ENCODE results near the gene TRAPPC5. TPM values are rescaled to one million over a fixed set of nuclear protein-coding genes. Genes with fewer than 3 reads are reported as not detected.

Gene TRAPPC5
- total RNA-seq, 6 experiments from 2014 or later: 41.7 to 66.5 (median 52.0) TPM

GRCh38 chr19:7694499-7694898, 13.9 kb downstream of the TRAPPC5 start:
- intact Hi-C loops (cut with DNase I): no loop called here
- Histone ChIP-seq H3K27ac (no peak overlapping the region), H3K27me3 (no peaks in the 10 kb centered on the region), H3K9me3 (no peaks in the 10 kb centered on the region), H3K36me3 (no peaks in the 10 kb centered on the region), H3K4me1 (no peaks in the 10 kb centered on the region), H3K4me3 (no peak overlapping the region)
- WGBS (ENCODE audit: insufficient coverage, low coverage, low lambda C conversion rate, missing lambda C conversion rate): 20% methylated on average over 1 of the region's 4 CpGs
- TF ChIP-seq POLR2A (IDR thresholded peaks at IDR 0.05): no peak
- TF ChIP-seq CTCF (IDR thresholded peaks at IDR 0.05): no peak
- no peak for ATAC-seq
- DNase-seq: no peak

GRCh38 chr19:7697721-7698287, 17.2 kb downstream of the TRAPPC5 start:
- H3K27ac ChIP-seq: no peak overlapping the region
- H3K4me3 ChIP-seq: no peak overlapping the region
- intact Hi-C loops (cut with DNase I): no loop called here
- ATAC-seq: no peak
- H3K9me3 ChIP-seq: no peaks in the 10 kb centered on the region
- H3K4me1 ChIP-seq: no peaks in the 10 kb centered on the region
- no peak for DNase-seq
- WGBS (ENCODE audit: insufficient coverage, low coverage, low lambda C conversion rate, missing lambda C conversion rate): 68% methylated on average over 9 of the region's 10 CpGs
- no peaks in the 10 kb centered on the region for H3K36me3 ChIP-seq
- TF ChIP-seq POLR2A (IDR thresholded peaks at IDR 0.05): no peak
- TF ChIP-seq CTCF (IDR thresholded peaks at IDR 0.05): no peak
- H3K27me3 ChIP-seq: no peaks in the 10 kb centered on the region

GRCh38 chr19:7698583-7698982, 17.9 kb downstream of the TRAPPC5 start:
- 19% methylated on average over 3 of the region's 11 CpGs for WGBS (ENCODE audit: insufficient coverage, low coverage, low lambda C conversion rate, missing lambda C conversion rate)
- ATAC-seq: no peak

GRCh38 chr19:7699003-7699402, 18.4 kb downstream of the TRAPPC5 start:
- intact Hi-C loops (cut with DNase I): no loop called here
- WGBS (ENCODE audit: insufficient coverage, low coverage, low lambda C conversion rate, missing lambda C conversion rate): 0% methylated on average over 1 of the region's 2 CpGs
- no peaks in the 10 kb centered on the region for H3K27me3 ChIP-seq

More at GRCh38 chr19:7698583-7698982, 17.9 kb downstream of the TRAPPC5 start:
- no peak for DNase-seq
- intact Hi-C loops (cut with DNase I): no loop called here
- no peaks in the 10 kb centered on the region for H3K4me1 ChIP-seq
- H3K27me3 ChIP-seq: no peaks in the 10 kb centered on the region
- no peak overlapping the region for H3K27ac ChIP-seq
- TF ChIP-seq CTCF (IDR thresholded peaks at IDR 0.05) (no peak), POLR2A (IDR thresholded peaks at IDR 0.05) (no peak)
- no peaks in the 10 kb centered on the region for H3K9me3 ChIP-seq
- H3K4me3 ChIP-seq: no peak overlapping the region
- H3K36me3 ChIP-seq: no peaks in the 10 kb centered on the region

More at GRCh38 chr19:7699003-7699402, 18.4 kb downstream of the TRAPPC5 start:
- TF ChIP-seq CTCF (IDR thresholded peaks at IDR 0.05) (no peak), POLR2A (IDR thresholded peaks at IDR 0.05) (no peak)
- Histone ChIP-seq H3K27ac (no peak overlapping the region), H3K9me3 (no peaks in the 10 kb centered on the region), H3K4me3 (no peak overlapping the region), H3K36me3 (no peaks in the 10 kb centered on the region), H3K4me1 (no peaks in the 10 kb centered on the region)
- DNase-seq (no peak), ATAC-seq (no peak)

Data from right lobe of liver (tissue), 6 donors.